CD8-positive, alpha-beta memory T cell (primary cell): ENCODE data around the gene SRRD. TPM values are rescaled to one million over a fixed set of nuclear protein-coding genes. Genes with fewer than 3 reads are reported as not detected.
A peak's percentile ranks its signal among the peaks of the same experiment; 100 is the strongest.

ENCODE experiments used
- CTCF ChIA-PET: fragments of 350-600 bp; sonication (Branson Sonifier 250); formaldehyde crosslinking; loops from one replicate; lab custom pipeline; 2021; ENCODE audit warnings: antibody characterized with exemption; lab: Charles Lee
- POLR2A ChIA-PET: fragments of 350-600 bp; sonication (Branson Sonifier 250); formaldehyde crosslinking; loops from one replicate; lab custom pipeline; 2021; ENCODE audit warnings: antibody characterized with exemption; lab: Charles Lee
- DNase-seq, 5 donors: peaks; one replicate each; pipeline versions ENCODE4 v3.0.0 to v3.0.0-alpha.2; 2020 to 2022; ENCODE audit warnings: mixed read lengths in 1 of 5
- H3K27ac ChIP-seq: one replicate; pipeline ENCODE4 v1.7.0; 2013; ENCODE audit warnings: low read depth, mild to moderate bottlenecking, low read length, moderate library complexity
- H3K27me3 ChIP-seq: 2 replicates; pipeline ENCODE4 v1.7.0; 2013; ENCODE audit warnings: low read length, mild to moderate bottlenecking; ENCODE audit not compliant: insufficient read depth, poor library complexity, severe bottlenecking
- H3K36me3 ChIP-seq: 2 replicates; pipeline ENCODE4 v1.7.0; 2013; ENCODE audit warnings: mild to moderate bottlenecking, low read length, moderate library complexity; ENCODE audit not compliant: insufficient read depth
- H3K4me1 ChIP-seq: 2 replicates; pipeline ENCODE4 v1.7.0; 2013; ENCODE audit warnings: mild to moderate bottlenecking, low read length, moderate library complexity; ENCODE audit not compliant: insufficient read depth
- H3K4me3 ChIP-seq: 2 replicates; pipeline ENCODE4 v1.7.0; 2013; ENCODE audit warnings: mild to moderate bottlenecking, low read length
- H3K9me3 ChIP-seq: 2 replicates; pipeline ENCODE4 v1.7.0; 2013; ENCODE audit warnings: mild to moderate bottlenecking, low read length
- H3K27ac Mint-ChIP-seq, 8 donors: one replicate each; pipeline ENCODE4 v1.8.0; 2020 to 2021; ENCODE audit warnings: mixed read lengths in 8 of 8, mild to moderate bottlenecking in 6 of 8, inconsistent platforms in 3 of 8, moderate library complexity in 3 of 8
- H3K27me3 Mint-ChIP-seq, 2 donors: one replicate each; pipeline ENCODE4 v1.8.0; 2020 to 2021; ENCODE audit warnings: mixed read lengths in 2 of 2, mild to moderate bottlenecking in 1 of 2, moderate library complexity in 1 of 2
- H3K36me3 Mint-ChIP-seq, 3 donors: one replicate each; pipeline ENCODE4 v1.8.0; 2020 to 2021; ENCODE audit warnings: mixed read lengths in 3 of 3, inconsistent platforms in 1 of 3, mild to moderate bottlenecking in 1 of 3
- H3K4me1 Mint-ChIP-seq, 3 donors: one replicate each; pipeline ENCODE4 v1.8.0; 2020 to 2021; ENCODE audit warnings: mixed read lengths in 3 of 3, inconsistent platforms in 1 of 3, mild to moderate bottlenecking in 1 of 3
- H3K4me3 Mint-ChIP-seq, 7 donors: one replicate each; pipeline ENCODE4 v1.8.0; 2020 to 2021; ENCODE audit warnings: mixed read lengths in 7 of 7, mild to moderate bottlenecking in 6 of 7, moderate library complexity in 4 of 7, inconsistent platforms in 2 of 7
- H3K9me3 Mint-ChIP-seq, 5 donors: one replicate each; pipeline ENCODE4 v1.8.0; 2020 to 2022; ENCODE audit warnings: mixed read lengths in 5 of 5, mild to moderate bottlenecking in 3 of 5, moderate library complexity in 2 of 5, inconsistent platforms in 1 of 5
- polyA plus RNA-seq: library from polyadenylated mRNA; unstranded; fragments of 300-500 nt; fragmentation: Illumina TruSeq; gene quantifications from one replicate; pipeline ENCODE4 v1.2.3, GENCODE V29; 2021
- total RNA-seq, 2 experiments: library from RNA; stranded (reverse); gene quantifications; one replicate each; pipeline ENCODE4 v1.2.3, GENCODE V29; 2021

The SRRD gene
- total and polyA plus RNA-seq, 3 experiments from 2014 or later, result 28.5 to 33.3 (median 32.8) TPM

- Histone ChIP-seq H3K36me3 (peaks cover 77% of the 10 kb centered on the region), H3K27ac (no peak overlapping the region), H3K4me1 (peaks cover 20% of the 10 kb centered on the region), H3K4me3 (no peak overlapping the region), H3K27me3 (no peaks in the 10 kb centered on the region), H3K9me3 (no peaks in the 10 kb centered on the region)
- CTCF ChIA-PET, result interaction anchor here (0.9 to 4.6 kb wide), 9 partner anchors 11 to 164 kb away, joined by 3 to 33 read pairs (median 4); partner anchors contain the start of gene TFIP11
- Mint-ChIP-seq H3K9me3 (no peaks in the 10 kb centered on the region), H3K4me3 (no peak overlapping the region), H3K4me1 (peaks cover 27 to 32% (median 30%) of the 10 kb centered on the region in 3 donors), H3K27ac (peak overlapping the region in 4 of 8 donors; percentile 41 to 77 (median 66)), H3K36me3 (peaks cover 7 to 87% (median 40%) of the 10 kb centered on the region in 3 donors), H3K27me3 (no peaks in the 10 kb centered on the region)
- no peak for DNase-seq
- POLR2A ChIA-PET, result interaction anchor here (0.6 to 2.5 kb wide), 4 partner anchors 8 to 171 kb away, joined by 4 to 12 read pairs (median 8); partner anchors contain the start of genes HPS4, MIAT and SRRD
Observed at GRCh38 chr22:26501996-26502395, 18.3 kb downstream of the SRRD start.

DNA sequence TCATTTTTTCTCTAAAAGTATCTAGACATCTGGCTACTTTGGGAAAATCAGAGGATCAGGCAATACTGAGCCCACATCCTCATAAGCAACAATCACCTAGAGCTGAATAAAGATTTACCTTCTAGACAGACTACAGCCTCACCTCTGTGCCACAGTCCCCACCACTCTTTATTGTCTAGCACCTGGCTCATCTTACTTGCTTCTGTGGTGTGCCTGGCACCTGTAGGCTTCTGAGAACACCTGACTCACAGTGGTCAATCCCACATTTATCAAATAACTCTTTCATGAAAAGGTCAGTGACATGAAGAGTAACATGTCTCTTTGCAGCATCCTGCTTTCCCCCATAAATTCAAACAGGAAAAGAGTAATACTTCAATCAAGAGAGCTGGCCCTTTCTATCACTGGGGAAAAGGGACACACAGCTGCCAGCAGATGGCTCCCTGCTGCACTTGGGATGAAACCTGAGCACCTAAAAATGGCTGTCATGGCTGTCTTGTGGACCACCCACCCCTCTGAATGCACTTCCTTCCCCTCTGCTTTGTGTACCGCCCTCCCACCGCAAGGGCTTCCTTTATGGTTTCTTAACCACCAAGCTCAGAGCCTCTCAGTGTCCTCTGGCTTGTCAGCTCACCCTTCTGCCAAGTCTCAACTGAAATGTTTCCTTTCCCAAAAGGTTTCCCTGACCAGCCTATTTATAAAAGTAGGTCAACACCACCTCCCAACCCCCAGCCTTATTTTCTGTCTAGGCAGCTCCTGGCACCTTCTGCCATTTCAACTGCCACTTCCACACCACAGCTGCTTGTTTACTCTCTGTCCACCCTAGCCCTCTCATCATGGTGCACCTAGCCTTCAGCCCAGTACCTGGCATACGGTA lies 19.2 kb downstream of the SRRD start:
- peak overlapping the region; percentile 66 to 94 (median 88) for H3K27ac Mint-ChIP-seq
- no peaks in the 10 kb centered on the region for H3K27me3 Mint-ChIP-seq
- Histone ChIP-seq H3K27me3 (no peaks in the 10 kb centered on the region), H3K4me1 (peaks cover 20% of the 10 kb centered on the region), H3K27ac (peak overlapping the region; percentile 27), H3K4me3 (no peak overlapping the region), H3K9me3 (no peaks in the 10 kb centered on the region), H3K36me3 (peaks cover 77% of the 10 kb centered on the region)
- H3K9me3 Mint-ChIP-seq, result no peaks in the 10 kb centered on the region
- ChIA-PET POLR2A (interaction anchor here (0.6 to 2.5 kb wide), 5 partner anchors 10 to 170 kb away, joined by 3 to 12 read pairs (median 10); partner anchors contain the start of genes HPS4, MIAT, SRRD and TFIP11), CTCF (interaction anchor here (0.7 to 4.6 kb wide), 20 partner anchors 9 to 171 kb away, joined by 3 to 33 read pairs (median 4); partner anchors contain the start of gene TFIP11)
- peaks cover 27 to 31% (median 28%) of the 10 kb centered on the region in 3 donors for H3K4me1 Mint-ChIP-seq
- peaks cover 7 to 83% (median 34%) of the 10 kb centered on the region in 3 donors for H3K36me3 Mint-ChIP-seq
- peak; percentile 51 to 79 (median 76) for DNase-seq
- peak overlapping the region; percentile 18 to 75 (median 62) for H3K4me3 Mint-ChIP-seq

DNA sequence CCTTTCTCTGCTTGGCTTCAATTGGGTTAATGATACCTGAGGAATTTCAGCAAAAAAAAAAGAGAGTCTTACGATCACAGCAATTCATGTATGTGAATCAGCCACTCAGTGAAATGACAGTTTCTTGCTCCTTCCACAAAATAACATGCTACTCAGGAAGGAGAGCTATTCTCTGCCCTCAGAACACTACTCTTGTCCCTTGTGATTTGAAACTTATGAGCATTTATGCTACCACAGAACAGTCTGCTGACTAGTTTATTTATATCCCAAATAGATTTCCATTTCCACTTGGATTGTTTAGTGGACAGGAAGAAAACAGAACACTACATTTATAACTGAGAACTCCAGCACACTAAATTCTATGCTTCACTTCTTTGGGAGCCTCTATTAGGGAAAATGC lies 20.1 kb downstream of the SRRD start:
- Histone ChIP-seq H3K4me3 (no peak overlapping the region), H3K4me1 (peaks cover 20% of the 10 kb centered on the region), H3K27me3 (no peaks in the 10 kb centered on the region), H3K36me3 (peaks cover 79% of the 10 kb centered on the region), H3K9me3 (no peaks in the 10 kb centered on the region), H3K27ac (no peak overlapping the region)
- DNase-seq, result no peak
- Mint-ChIP-seq H3K4me3 (peak overlapping the region in 4 of 7 donors; percentile 54 to 74 (median 63)), H3K27ac (peak overlapping the region; percentile 66 to 94 (median 85)), H3K27me3 (no peaks in the 10 kb centered on the region), H3K9me3 (no peaks in the 10 kb centered on the region), H3K4me1 (peaks cover 27 to 32% (median 27%) of the 10 kb centered on the region in 3 donors), H3K36me3 (peaks cover 7 to 81% (median 32%) of the 10 kb centered on the region in 3 donors)
- CTCF ChIA-PET, result interaction anchor here (0.7 to 4.6 kb wide), 15 partner anchors 9 to 170 kb away, joined by 3 to 33 read pairs (median 5); partner anchors contain the start of gene TFIP11
- POLR2A ChIA-PET, result interaction anchor here (0.6 to 2.5 kb wide), 4 partner anchors 9 to 170 kb away, joined by 3 to 12 read pairs (median 10); partner anchors contain the start of genes HPS4, SRRD and TFIP11

- Histone ChIP-seq H3K4me1 (peaks cover 35% of the 10 kb centered on the region), H3K36me3 (peaks cover 57% of the 10 kb centered on the region), H3K4me3 (no peak overlapping the region), H3K9me3 (no peaks in the 10 kb centered on the region), H3K27ac (no peak overlapping the region), H3K27me3 (no peaks in the 10 kb centered on the region)
- H3K27ac Mint-ChIP-seq, result no peak overlapping the region
- POLR2A ChIA-PET, result no interaction called here
- H3K36me3 Mint-ChIP-seq, result peaks cover 13 to 76% (median 28%) of the 10 kb centered on the region in 3 donors
- CTCF ChIA-PET, result interaction anchor here (1.2 kb wide), 1 partner anchor 135 kb away, joined by 3 read pairs; no protein-coding TSS in a partner anchor
- H3K9me3 Mint-ChIP-seq, result no peaks in the 10 kb centered on the region
- H3K27me3 Mint-ChIP-seq, result no peaks in the 10 kb centered on the region
- DNase-seq, result no peak
- H3K4me3 Mint-ChIP-seq, result peak overlapping the region in 1 of 7 donors; percentile 34
- H3K4me1 Mint-ChIP-seq, result peaks cover 53 to 59% (median 53%) of the 10 kb centered on the region in 3 donors
Observed at GRCh38 chr22:26508148-26508547, 24.5 kb downstream of the SRRD start.

DNA sequence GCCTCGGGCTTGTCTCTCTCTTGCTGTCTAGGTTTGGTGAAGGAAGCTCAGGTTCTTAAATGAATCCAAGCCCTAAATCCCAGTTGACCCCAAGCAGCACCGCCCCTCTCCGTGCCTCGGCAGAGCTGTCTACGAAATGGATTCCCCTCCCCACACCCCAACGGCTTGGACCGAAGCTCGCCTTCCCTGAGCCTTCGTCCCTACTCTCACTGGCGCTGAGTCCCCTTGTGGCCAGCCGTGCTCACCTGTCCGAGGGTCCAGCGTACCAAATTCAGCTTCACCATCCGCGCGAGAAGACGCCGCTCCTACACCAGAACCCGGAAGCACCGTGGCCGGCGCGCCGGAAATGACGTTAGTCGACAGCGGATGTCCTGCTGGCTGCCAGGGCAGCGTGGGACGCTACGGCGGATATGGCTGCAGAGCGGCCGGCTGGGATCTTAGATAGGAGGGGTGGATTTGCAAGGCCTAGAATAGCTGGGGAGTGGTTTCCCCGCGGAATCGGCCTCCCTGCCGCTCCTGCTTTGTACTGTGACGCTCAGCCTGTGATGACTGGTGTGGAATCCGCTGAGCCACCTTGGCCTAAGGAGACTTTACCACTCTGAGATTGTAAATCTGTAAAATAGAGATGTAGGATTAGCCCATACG lies 28.6 kb downstream of the SRRD start, which contains the start of gene TFIP11:
Gene TFIP11, minus strand, starts transcription at position 325 of the 645 bp plus-strand sequence. CDS start 2,201 bp downstream, outside the sequence.
- ChIA-PET CTCF (interaction anchor here (2.0 kb wide), 2 partner anchors 9 to 153 kb away, joined by 8 to 16 read pairs; no protein-coding TSS in a partner anchor), POLR2A (interaction anchor here (0.6 to 1.9 kb wide), 6 partner anchors 9 to 159 kb away, joined by 3 to 11 read pairs (median 4); partner anchors contain the start of genes HPS4 and SRRD)
- Mint-ChIP-seq H3K36me3 (peaks cover 6 to 43% (median 13%) of the 10 kb centered on the region in 3 donors), H3K4me1 (peaks cover 45 to 51% (median 47%) of the 10 kb centered on the region in 3 donors), H3K4me3 (peak within 1 kb of the TSS; percentile 97 to 100 (median 99)), H3K27me3 (no peaks in the 10 kb centered on the region), H3K27ac (peak within 1 kb of the TSS; percentile 94 to 100 (median 99)), H3K9me3 (no peaks in the 10 kb centered on the region)
- H3K36me3 ChIP-seq, result peaks cover 26% of the 10 kb centered on the region
- peak; percentile 81 to 94 (median 83) for DNase-seq
- no peaks in the 10 kb centered on the region for H3K27me3 ChIP-seq
- H3K4me3 ChIP-seq, result peak within 1 kb of the TSS; percentile 95
- peaks cover 26% of the 10 kb centered on the region for H3K4me1 ChIP-seq
- H3K27ac ChIP-seq, result peak within 1 kb of the TSS; percentile 90
- no peaks in the 10 kb centered on the region for H3K9me3 ChIP-seq

DNA sequence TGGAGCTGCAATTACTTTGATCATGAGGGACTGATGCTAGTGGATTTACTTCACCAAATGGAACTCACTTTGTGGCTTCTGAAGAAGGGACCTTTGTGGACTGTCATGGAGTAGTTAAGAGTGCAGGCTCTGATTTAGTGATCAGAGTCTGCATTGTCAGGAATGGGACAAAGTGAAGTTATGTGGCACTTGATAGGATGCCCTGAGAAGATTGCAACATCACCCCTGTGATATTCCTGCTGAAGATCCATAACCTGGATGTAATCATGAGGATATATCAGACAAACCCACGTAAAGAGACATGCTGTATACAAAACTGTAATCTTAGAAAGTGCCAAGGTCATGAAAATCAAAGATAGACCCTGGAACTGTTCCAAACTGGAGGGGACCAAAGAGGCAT lies 30.2 kb downstream of the SRRD start:
- CTCF ChIA-PET, result interaction anchor here (1.0 to 2.0 kb wide), 5 partner anchors 11 to 151 kb away, joined by 3 to 8 read pairs (median 3); partner anchors contain the start of genes HPS4, MIAT and SRRD
- H3K27me3 Mint-ChIP-seq, result no peaks in the 10 kb centered on the region

More for the DNA sequence above, 30.2 kb downstream of the SRRD start:
- Mint-ChIP-seq H3K4me1 (peaks cover 45 to 47% (median 46%) of the 10 kb centered on the region in 3 donors), H3K36me3 (peaks cover 6 to 33% (median 13%) of the 10 kb centered on the region in 3 donors), H3K4me3 (peak overlapping the region in 4 of 7 donors; percentile 99 to 100 (median 99)), H3K9me3 (no peaks in the 10 kb centered on the region), H3K27ac (peak overlapping the region in 4 of 8 donors; percentile 42 to 100 (median 74))
- Histone ChIP-seq H3K27me3 (no peaks in the 10 kb centered on the region), H3K27ac (no peak overlapping the region), H3K9me3 (no peaks in the 10 kb centered on the region), H3K4me1 (peaks cover 26% of the 10 kb centered on the region), H3K4me3 (no peak overlapping the region), H3K36me3 (peaks cover 17% of the 10 kb centered on the region)
- POLR2A ChIA-PET, result interaction anchor here (0.9 kb wide), 1 partner anchor 30 kb away, joined by 5 read pairs; the partner anchor contains the start of genes HPS4 and SRRD
- no peak for DNase-seq
